Endothelial cell of umbilical vein (primary cell): Measurements from ENCODE around the gene SDR9C7.

Source experiments
- CTCF ChIP-seq, 2 donors: IDR thresholded peaks; 1 replicate in 1 of 2; 2 replicates in 1 of 2; pipeline ENCODE4 v1.5.1; 2011; ENCODE audit warnings: low read length in 2 of 2, mild to moderate bottlenecking in 2 of 2, moderate library complexity in 2 of 2, control low read depth in 1 of 2, inconsistent platforms in 1 of 2, low read depth in 1 of 2; ENCODE audit not compliant: insufficient read depth in 1 of 2; ENCODE audit errors: extremely low read depth in 1 of 2
- EZH2 ChIP-seq: IDR thresholded peaks from 2 replicates; pipeline ENCODE4 v1.6.1; 2012; ENCODE audit warnings: borderline replicate concordance, low read depth, mild to moderate bottlenecking, moderate library complexity, low read length, inconsistent platforms; ENCODE audit not compliant: severe bottlenecking
- JUN ChIP-seq: IDR thresholded peaks from 2 replicates; pipeline ENCODE4 v1.6.1; 2011; ENCODE audit warnings: borderline replicate concordance, low read depth; ENCODE audit not compliant: insufficient read length, insufficient read depth
- POLR2A ChIP-seq: IDR thresholded peaks from 2 replicates; pipeline ENCODE4 v1.6.1; 2012; ENCODE audit warnings: low read depth, mild to moderate bottlenecking, control low read depth, low read length

DNA sequence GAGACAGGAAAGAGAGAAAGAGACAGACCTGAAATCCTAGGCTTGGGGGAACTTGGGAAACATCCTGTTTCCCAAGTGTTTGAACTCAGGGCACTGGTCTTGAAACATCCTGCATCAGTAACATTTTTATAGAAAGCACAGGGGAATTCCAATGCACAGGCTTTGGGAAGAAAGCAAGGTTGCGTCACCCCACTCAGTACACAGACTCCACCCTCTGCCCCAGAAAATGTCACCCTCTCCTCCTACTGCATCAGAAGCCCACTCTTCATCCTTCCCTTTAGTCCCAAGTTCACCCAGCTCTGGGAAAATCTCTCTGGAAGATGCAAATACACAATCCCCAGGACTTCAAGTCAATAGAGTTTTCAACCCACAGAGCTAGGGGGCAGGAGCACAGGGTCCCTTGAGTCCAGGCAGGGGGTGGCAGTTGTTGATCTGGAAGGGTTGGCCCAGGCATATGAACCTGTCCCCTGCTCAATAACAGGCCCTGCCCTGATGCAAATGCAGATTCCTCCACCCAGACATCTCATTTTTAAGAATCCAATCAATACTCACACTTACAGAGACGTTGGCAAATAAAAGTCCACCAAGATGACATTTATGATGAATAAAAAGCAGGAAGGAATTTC is 21.5 kb upstream of the SDR9C7 start:
- TF ChIP-seq POLR2A (no peak), JUN (no peak), CTCF (IDR thresholded peaks at IDR 0.05; ENCODE audit: extremely low read depth in 1 of 2, insufficient read depth in 1 of 2, low read depth in 1 of 2, low read length in 2 of 2) (no peak), EZH2 (no peak)
